HepG2 (cell line): Measurements from ENCODE around the gene PEPD. TPM values are rescaled to one million over a fixed set of nuclear protein-coding genes. Genes with fewer than 3 reads are reported as not detected.

Experiments
- AKAP8 ChIP-seq: sonication (generic); formaldehyde crosslinking; IDR thresholded peaks from 2 replicates; pipeline ENCODE4 v1.5.1; 2020; ENCODE audit warnings: mild to moderate bottlenecking, missing genetic modification reagents
- BCL6 ChIP-seq: IDR thresholded peaks from 2 replicates; pipeline ENCODE4 v1.6.1; 2016; ENCODE audit warnings: missing genetic modification reagents, missing compliant biosample characterization
- MAFG ChIP-seq: sonication (generic); formaldehyde crosslinking; IDR thresholded peaks from 2 replicates; pipeline ENCODE4 v1.5.1; 2020; ENCODE audit warnings: mild to moderate bottlenecking, missing genetic modification reagents
- MIER3 ChIP-seq: IDR thresholded peaks from 2 replicates; pipeline ENCODE4 v1.6.1; 2016; ENCODE audit warnings: missing compliant biosample characterization, borderline replicate concordance
- NFIB ChIP-seq: sonication (generic); formaldehyde crosslinking; IDR thresholded peaks from 2 replicates; pipeline ENCODE4 v1.9.0; 2021; ENCODE audit warnings: missing genetic modification reagents, mild to moderate bottlenecking, borderline replicate concordance
- POGZ ChIP-seq: sonication (generic); formaldehyde crosslinking; IDR thresholded peaks from 2 replicates; pipeline ENCODE4 v1.4.0; 2020; ENCODE audit warnings: mild to moderate bottlenecking, missing genetic modification reagents
- PRPF4 ChIP-seq: fragments of 200-400 bp; formaldehyde crosslinking; IDR thresholded peaks from 2 replicates; pipeline ENCODE4 v1.6.1; 2016; ENCODE audit warnings: low read length, low read depth; ENCODE audit not compliant: poor library complexity, severe bottlenecking
- U2AF2 ChIP-seq: fragments of 200-400 bp; formaldehyde crosslinking; IDR thresholded peaks from 2 replicates; pipeline ENCODE4 v1.6.1; 2017; ENCODE audit warnings: low read depth, mild to moderate bottlenecking, low read length
- ZNF317 ChIP-seq: sonication (generic); formaldehyde crosslinking; IDR thresholded peaks from 2 replicates; pipeline ENCODE4 v1.5.0; 2020; ENCODE audit warnings: mild to moderate bottlenecking, missing genetic modification reagents
- polyA plus RNA-seq, 8 experiments: library from polyadenylated mRNA; depleted of rRNA in 3 of 8; stranded (reverse) in 7 of 8; unstranded in 1 of 8; fragments of >200 nt; fragmentation: Illumina TruSeq in 4 of 8; extraction: Trizol in 4 of 8; gene quantifications; 2 replicates each; pipeline versions ENCODE4 v1.2.1 to v1.2.3, GENCODE V29; 2011 to 2016; ENCODE audit warnings: low read depth in 4 of 8, missing spikeins in 1 of 8, mixed read lengths in 1 of 8; ENCODE audit not compliant: insufficient read depth in 1 of 8
- total RNA-seq, 5 experiments: library from RNA; depleted of rRNA; stranded (reverse); fragments of >200 nt; fragmentation: Illumina TruSeq; extraction: Trizol; gene quantifications; 2 replicates each; pipeline ENCODE4 v1.2.3, GENCODE V29; 2016; ENCODE audit warnings: low read depth in 1 of 5
- TF ChIP-seq, protein P1 (sequence below): sonication (generic); formaldehyde crosslinking; IDR thresholded peaks from 2 replicates; pipeline ENCODE4 v1.5.1; 2020; ENCODE audit warnings: mild to moderate bottlenecking, missing genetic modification reagents, moderate library complexity
- TF ChIP-seq, protein P2 (sequence below): sonication (generic); formaldehyde crosslinking; IDR thresholded peaks from 2 replicates; pipeline ENCODE4 v1.5.0; 2020; ENCODE audit warnings: missing genetic modification reagents
- TF ChIP-seq, protein P3 (sequence below): sonication (generic); formaldehyde crosslinking; conservative IDR thresholded peaks from 2 replicates; pipeline ENCODE4 v1.4.0; 2020; ENCODE audit warnings: mild to moderate bottlenecking, missing genetic modification reagents, moderate library complexity
- TF ChIP-seq, protein P4 (sequence below): fragments of 450-650 bp; IDR thresholded peaks from 2 replicates; pipeline ENCODE4 v1.6.1; 2017; ENCODE audit warnings: mild to moderate bottlenecking

The PEPD gene
- total and polyA plus RNA-seq, 2 of the 13 experiments (the other 11 are each of a cell fraction or from before 2014, with no cell fraction given) = 60.7 to 75.1 TPM

DNA sequence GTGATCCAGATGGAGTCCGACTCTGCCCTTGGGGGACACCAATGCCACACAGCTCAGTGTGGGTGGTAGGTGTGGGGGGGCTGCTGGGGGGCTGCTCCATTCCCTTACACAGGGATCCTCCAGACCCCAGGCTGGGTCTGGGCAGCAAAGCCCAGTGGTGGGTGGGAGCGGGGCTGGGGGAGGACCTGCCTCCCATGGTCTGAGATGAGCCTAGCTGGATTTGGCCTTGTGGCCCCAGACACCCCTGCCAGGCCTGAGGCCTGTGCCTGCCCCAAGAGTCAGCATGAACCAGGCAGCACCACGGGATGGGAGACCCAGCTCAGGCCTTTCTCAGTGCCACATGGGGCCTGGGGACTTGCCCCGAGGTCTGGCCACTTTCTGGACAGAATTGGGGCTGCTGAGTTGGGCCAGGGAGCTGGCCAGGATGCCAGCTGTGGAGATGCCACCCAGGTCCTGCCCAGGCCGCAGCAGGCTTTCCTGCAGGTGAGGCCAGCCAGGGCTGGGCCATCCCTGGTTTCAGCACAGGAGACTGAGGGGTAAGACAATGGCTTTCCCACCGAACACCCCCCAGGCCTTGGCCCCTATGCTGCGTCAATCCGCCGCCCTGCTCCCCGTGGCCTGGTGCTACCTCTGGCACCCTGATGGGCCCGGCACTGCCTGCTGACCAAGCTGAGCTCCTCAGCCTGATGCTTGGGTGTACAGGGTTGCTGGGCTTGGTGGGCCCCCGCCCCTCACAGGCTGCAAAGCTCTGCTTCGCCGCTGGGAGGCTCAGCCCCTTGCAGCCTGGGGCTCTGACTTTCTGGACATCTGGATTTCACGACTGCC lies 123.8 kb downstream of the PEPD start (continued):
- TF ChIP-seq, protein P1, sequence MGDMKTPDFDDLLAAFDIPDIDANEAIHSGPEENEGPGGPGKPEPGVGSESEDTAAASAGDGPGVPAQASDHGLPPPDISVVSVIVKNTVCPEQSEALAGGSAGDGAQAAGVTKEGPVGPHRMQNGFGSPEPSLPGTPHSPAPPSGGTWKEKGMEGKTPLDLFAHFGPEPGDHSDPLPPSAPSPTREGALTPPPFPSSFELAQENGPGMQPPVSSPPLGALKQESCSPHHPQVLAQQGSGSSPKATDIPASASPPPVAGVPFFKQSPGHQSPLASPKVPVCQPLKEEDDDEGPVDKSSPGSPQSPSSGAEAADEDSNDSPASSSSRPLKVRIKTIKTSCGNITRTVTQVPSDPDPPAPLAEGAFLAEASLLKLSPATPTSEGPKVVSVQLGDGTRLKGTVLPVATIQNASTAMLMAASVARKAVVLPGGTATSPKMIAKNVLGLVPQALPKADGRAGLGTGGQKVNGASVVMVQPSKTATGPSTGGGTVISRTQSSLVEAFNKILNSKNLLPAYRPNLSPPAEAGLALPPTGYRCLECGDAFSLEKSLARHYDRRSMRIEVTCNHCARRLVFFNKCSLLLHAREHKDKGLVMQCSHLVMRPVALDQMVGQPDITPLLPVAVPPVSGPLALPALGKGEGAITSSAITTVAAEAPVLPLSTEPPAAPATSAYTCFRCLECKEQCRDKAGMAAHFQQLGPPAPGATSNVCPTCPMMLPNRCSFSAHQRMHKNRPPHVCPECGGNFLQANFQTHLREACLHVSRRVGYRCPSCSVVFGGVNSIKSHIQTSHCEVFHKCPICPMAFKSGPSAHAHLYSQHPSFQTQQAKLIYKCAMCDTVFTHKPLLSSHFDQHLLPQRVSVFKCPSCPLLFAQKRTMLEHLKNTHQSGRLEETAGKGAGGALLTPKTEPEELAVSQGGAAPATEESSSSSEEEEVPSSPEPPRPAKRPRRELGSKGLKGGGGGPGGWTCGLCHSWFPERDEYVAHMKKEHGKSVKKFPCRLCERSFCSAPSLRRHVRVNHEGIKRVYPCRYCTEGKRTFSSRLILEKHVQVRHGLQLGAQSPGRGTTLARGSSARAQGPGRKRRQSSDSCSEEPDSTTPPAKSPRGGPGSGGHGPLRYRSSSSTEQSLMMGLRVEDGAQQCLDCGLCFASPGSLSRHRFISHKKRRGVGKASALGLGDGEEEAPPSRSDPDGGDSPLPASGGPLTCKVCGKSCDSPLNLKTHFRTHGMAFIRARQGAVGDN = peak; percentile 79
- TF ChIP-seq POGZ (CRISPR knock-in tag) = no peak
- TF ChIP-seq, protein P2, sequence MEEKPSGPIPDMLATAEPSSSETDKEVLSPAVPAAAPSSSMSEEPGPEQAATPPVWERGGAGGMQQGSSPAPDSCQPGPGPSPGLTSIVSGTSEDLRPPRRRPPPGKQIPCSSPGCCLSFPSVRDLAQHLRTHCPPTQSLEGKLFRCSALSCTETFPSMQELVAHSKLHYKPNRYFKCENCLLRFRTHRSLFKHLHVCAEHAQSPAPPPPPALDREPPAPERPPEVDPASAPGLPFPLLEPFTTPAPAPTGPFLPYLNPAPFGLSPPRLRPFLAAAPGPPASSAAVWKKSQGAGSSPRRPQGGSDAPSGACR (CRISPR knock-in tag) = peak; percentile 25; the same call in 1 of the 2 replicates
- TF ChIP-seq, protein P3, sequence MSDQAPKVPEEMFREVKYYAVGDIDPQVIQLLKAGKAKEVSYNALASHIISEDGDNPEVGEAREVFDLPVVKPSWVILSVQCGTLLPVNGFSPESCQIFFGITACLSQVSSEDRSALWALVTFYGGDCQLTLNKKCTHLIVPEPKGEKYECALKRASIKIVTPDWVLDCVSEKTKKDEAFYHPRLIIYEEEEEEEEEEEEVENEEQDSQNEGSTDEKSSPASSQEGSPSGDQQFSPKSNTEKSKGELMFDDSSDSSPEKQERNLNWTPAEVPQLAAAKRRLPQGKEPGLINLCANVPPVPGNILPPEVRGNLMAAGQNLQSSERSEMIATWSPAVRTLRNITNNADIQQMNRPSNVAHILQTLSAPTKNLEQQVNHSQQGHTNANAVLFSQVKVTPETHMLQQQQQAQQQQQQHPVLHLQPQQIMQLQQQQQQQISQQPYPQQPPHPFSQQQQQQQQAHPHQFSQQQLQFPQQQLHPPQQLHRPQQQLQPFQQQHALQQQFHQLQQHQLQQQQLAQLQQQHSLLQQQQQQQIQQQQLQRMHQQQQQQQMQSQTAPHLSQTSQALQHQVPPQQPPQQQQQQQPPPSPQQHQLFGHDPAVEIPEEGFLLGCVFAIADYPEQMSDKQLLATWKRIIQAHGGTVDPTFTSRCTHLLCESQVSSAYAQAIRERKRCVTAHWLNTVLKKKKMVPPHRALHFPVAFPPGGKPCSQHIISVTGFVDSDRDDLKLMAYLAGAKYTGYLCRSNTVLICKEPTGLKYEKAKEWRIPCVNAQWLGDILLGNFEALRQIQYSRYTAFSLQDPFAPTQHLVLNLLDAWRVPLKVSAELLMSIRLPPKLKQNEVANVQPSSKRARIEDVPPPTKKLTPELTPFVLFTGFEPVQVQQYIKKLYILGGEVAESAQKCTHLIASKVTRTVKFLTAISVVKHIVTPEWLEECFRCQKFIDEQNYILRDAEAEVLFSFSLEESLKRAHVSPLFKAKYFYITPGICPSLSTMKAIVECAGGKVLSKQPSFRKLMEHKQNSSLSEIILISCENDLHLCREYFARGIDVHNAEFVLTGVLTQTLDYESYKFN (CRISPR knock-in tag) = no peak; the same call in 1 of the 2 replicates
- 0 out of 2 replicates have a peak, but pooled peaks have one; percentile 9 for TF ChIP-seq ZNF317 (CRISPR knock-in tag)
- TF ChIP-seq PRPF4 = no peak
- no peak for TF ChIP-seq AKAP8
- TF ChIP-seq NFIB = no peak
- no peak for TF ChIP-seq U2AF2
- TF ChIP-seq, protein P4, sequence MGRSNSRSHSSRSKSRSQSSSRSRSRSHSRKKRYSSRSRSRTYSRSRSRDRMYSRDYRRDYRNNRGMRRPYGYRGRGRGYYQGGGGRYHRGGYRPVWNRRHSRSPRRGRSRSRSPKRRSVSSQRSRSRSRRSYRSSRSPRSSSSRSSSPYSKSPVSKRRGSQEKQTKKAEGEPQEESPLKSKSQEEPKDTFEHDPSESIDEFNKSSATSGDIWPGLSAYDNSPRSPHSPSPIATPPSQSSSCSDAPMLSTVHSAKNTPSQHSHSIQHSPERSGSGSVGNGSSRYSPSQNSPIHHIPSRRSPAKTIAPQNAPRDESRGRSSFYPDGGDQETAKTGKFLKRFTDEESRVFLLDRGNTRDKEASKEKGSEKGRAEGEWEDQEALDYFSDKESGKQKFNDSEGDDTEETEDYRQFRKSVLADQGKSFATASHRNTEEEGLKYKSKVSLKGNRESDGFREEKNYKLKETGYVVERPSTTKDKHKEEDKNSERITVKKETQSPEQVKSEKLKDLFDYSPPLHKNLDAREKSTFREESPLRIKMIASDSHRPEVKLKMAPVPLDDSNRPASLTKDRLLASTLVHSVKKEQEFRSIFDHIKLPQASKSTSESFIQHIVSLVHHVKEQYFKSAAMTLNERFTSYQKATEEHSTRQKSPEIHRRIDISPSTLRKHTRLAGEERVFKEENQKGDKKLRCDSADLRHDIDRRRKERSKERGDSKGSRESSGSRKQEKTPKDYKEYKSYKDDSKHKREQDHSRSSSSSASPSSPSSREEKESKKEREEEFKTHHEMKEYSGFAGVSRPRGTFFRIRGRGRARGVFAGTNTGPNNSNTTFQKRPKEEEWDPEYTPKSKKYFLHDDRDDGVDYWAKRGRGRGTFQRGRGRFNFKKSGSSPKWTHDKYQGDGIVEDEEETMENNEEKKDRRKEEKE = no peak
- no peak for TF ChIP-seq MAFG (CRISPR knock-in tag)
- 0 out of 2 replicates have a peak, but pooled peaks have one; percentile 10 for TF ChIP-seq BCL6 (CRISPR knock-in tag)
- TF ChIP-seq MIER3 (CRISPR knock-in tag) = no peak
